Testis (tissue), 2 donors: ENCODE measurements around the gene TBXAS1.

Source experiments
- CTCF ChIP-seq, 3 experiments: fragments of 450-650 bp in 2 of 3; fragments of 200-600 bp in 1 of 3; sonication (generic) in 1 of 3; IDR thresholded peaks; one replicate each; pipeline ENCODE4 v1.5.1; 2016 to 2019; ENCODE audit warnings: antibody characterized with exemption in 3 of 3, mild to moderate bottlenecking in 2 of 3, moderate library complexity in 1 of 3
- POLR2A ChIP-seq: fragments of 450-650 bp; IDR thresholded peaks from one replicate; pipeline ENCODE4 v1.6.1; 2017; ENCODE audit warnings: antibody characterized with exemption, mild to moderate bottlenecking, moderate library complexity

GRCh38 chr7:139958599-139959284 is 129.7 kb downstream of the TBXAS1 start:
- TF ChIP-seq CTCF (IDR thresholded peaks at IDR 0.05) (no peak), POLR2A (no peak)
